Measurements from ENCODE around the gene STXBP3. TPM values are rescaled to one million over a fixed set of nuclear protein-coding genes. Genes with fewer than 3 reads are reported as not detected.
A peak's percentile ranks its signal among the peaks of the same experiment; 100 is the strongest.

STXBP3 gene
- total RNA-seq, 4 donors from 2014 or later: 55.8 to 154 (median 79.9) TPM

DNA sequence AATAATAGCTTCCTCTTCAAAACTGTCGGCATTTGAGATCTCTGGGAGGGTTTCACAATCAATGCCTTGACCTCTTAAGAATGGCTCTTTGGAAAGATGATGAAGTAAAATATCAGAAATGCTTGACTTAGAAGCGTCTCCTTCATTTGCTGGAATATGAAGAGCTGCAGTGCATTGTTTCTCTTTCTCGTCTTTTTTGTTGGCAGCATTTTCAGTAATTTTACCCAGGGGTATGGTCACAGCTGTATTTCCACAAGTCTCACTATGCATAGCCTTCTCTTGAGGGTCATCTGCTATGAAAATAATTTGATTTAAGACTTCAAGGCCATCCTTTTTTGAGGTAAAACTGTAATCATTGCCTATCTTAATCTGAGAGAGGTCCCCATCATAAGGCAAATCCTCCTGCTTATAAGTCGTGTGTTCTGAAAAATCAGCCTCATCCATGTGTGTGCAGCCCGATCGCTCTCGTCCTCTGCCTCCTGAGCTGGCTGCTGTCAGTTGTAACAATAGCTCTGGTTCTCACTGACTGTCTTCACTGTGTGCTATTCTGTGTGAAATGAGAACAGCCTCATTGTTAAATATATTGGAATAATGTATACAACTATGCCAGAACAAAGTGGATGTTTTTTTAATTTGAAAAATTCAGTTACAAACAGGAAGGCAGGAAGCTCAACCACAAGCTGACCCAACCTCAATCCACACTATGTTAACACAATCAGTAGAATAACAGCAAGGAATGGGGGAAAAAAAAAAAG is 105.9 kb downstream of the STXBP3 start:
- Histone ChIP-seq H3K4me3 (no peak overlapping the region), H3K27ac (peak overlapping the region in 3 of 4 donors; percentile 63 to 70 (median 65)), H3K4me1 (peaks cover 0 to 33% (median 12%) of the 10 kb centered on the region in 3 donors), H3K36me3 (no peaks in the 10 kb centered on the region), H3K27me3 (no peaks in the 10 kb centered on the region), H3K9me3 (no peaks in the 10 kb centered on the region)
- ATAC-seq: peak; percentile 69
- TF ChIP-seq POLR2AphosphoS5 (IDR thresholded peaks at IDR 0.05) (no peak), EP300 (IDR thresholded peaks at IDR 0.05) (no peak), CTCF (IDR thresholded peaks at IDR 0.05) (no peak), POLR2A (IDR thresholded peaks at IDR 0.05) (no peak)
- WGBS, 2 donors (ENCODE audit: low coverage in 1 of 2): 22 to 45% methylated on average over 4 to 7 of the region's 7 CpGs

DNA sequence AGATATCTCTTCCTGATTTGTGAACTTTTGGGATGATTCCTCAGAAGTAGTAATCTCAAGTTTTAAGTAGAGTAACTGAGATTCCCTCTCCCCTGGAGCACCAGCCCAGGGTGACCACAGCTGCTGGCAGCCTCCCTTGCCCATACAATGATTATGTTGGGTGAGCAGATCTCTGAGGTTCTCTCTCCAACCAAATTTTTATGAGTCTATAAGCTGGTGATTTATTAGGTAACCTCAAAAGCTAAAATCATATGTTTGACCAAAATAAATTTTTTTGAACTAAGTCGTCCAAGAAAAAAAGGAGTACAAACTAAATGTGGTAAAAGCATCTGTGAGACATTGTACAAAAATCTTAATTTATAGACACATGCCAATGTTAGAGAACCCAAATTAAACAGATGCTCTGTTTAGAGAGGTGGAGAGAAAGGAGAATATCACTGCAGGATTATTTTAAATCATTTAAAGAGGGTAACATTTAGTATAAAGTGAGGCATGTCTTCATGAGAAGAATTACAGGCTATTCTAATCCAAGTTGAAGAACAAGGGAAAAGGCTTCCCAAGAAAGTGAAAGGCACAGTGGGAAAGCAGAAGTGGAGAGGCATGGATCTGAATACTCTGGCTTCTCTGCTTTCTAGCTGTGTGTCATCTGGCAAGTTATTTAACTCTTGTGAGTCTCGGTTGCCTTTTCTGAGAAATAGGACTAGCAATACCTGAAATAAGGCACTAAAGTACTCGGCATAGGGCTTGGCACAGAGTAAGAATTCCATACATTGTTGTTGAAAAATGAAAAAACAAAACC is 107.9 kb downstream of the STXBP3 start:
- H3K9me3 ChIP-seq: no peaks in the 10 kb centered on the region
- no peaks in the 10 kb centered on the region for H3K27me3 ChIP-seq
- WGBS, 2 donors (ENCODE audit: low coverage in 1 of 2): 38 to 50% methylated on average over 3 of the region's 3 CpGs
- ATAC-seq: no peak
- peaks cover 0 to 28% (median 12%) of the 10 kb centered on the region in 3 donors for H3K4me1 ChIP-seq
- H3K4me3 ChIP-seq: no peak overlapping the region
- H3K27ac ChIP-seq: no peak overlapping the region
- H3K36me3 ChIP-seq: no peaks in the 10 kb centered on the region
- TF ChIP-seq POLR2A (IDR thresholded peaks at IDR 0.05): no peak
- TF ChIP-seq POLR2AphosphoS5 (IDR thresholded peaks at IDR 0.05): no peak
- no peak for TF ChIP-seq CTCF (IDR thresholded peaks at IDR 0.05)
- TF ChIP-seq EP300 (IDR thresholded peaks at IDR 0.05): no peak

GRCh38 chr1:108856994-108857393 is 110.5 kb downstream of the STXBP3 start, which contains the start of gene AKNAD1:
Gene AKNAD1 (minus strand): TSS chr1:108857094. CDS start chr1:108852664, 4,430 bp downstream.
- TF ChIP-seq CTCF (IDR thresholded peaks at IDR 0.05) (no peak), EP300 (IDR thresholded peaks at IDR 0.05) (no peak), POLR2AphosphoS5 (IDR thresholded peaks at IDR 0.05) (no peak), POLR2A (IDR thresholded peaks at IDR 0.05) (no peak)
- ATAC-seq: no peak
- no peak within 1 kb of the TSS for H3K27ac ChIP-seq

DNA sequence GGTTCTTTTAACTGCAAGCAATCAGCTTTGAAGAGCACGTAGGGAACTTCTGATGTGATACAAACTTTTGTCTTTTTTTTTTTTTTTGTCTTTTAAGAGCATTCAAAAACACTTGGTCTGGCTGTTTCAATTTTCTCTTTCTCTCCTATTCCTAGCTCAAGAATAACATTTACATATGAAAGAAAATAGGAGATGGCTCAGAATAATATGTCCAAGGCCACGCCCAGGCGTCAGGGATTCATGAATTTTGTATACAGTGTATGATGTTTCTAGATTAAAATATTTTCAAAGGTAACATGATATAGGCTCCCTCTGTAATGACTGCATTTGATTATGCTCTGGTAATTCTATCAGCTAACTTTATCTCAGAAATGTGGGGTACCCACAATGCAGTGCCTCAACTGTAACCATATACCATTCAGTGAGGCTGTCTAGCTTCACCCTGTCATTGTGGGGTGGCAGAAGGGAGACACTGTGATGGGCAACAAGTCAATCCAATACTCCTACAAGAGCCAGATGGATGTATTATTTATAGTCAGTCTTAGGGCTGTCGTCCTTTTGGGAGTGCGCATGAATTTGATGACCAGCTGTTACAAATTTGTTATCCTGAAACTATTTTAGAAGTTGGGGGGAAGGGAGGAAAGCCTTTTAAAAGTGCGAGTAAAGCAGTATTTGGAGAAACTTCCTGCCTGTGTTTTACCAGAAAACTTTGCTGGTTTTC is 111.9 kb downstream of the STXBP3 start:
- H3K27ac ChIP-seq: no peak overlapping the region
- ATAC-seq: no peak

More at GRCh38 chr1:108856994-108857393, 110.5 kb downstream of the STXBP3 start, which contains the start of gene AKNAD1:
- Histone ChIP-seq H3K4me3 (no peak within 1 kb of the TSS), H3K4me1 (peaks cover 0 to 15% (median 6%) of the 10 kb centered on the region in 3 donors), H3K9me3 (no peaks in the 10 kb centered on the region), H3K27me3 (no peaks in the 10 kb centered on the region), H3K36me3 (no peaks in the 10 kb centered on the region)
- 100% methylated on average over 1 of the region's 1 CpG; no CpG with 5 or more reads in 1 of the 2 donors for WGBS, 2 donors (ENCODE audit: low coverage in 1 of 2)

More for the DNA sequence above, 111.9 kb downstream of the STXBP3 start:
- Histone ChIP-seq H3K27me3 (no peaks in the 10 kb centered on the region), H3K4me3 (no peak overlapping the region), H3K4me1 (peaks cover 0 to 5% (median 0%) of the 10 kb centered on the region in 3 donors), H3K9me3 (no peaks in the 10 kb centered on the region), H3K36me3 (no peaks in the 10 kb centered on the region)
- WGBS, 2 donors (ENCODE audit: low coverage in 1 of 2): 48 to 67% methylated on average over 5 to 6 of the region's 6 CpGs
- TF ChIP-seq POLR2AphosphoS5 (IDR thresholded peaks at IDR 0.05) (no peak), EP300 (IDR thresholded peaks at IDR 0.05) (no peak), POLR2A (IDR thresholded peaks at IDR 0.05) (no peak), CTCF (IDR thresholded peaks at IDR 0.05) (no peak)

Other genes starting within 250 kb of the STXBP3 start
- 10 to 100 TPM; 11.6 to 23.8 (median 14.9) TPM for gene EEIG2, start 186.6 kb upstream of the STXBP3 start, total RNA-seq
- gene HENMT1, start 85.6 kb upstream of the STXBP3 start, total RNA-seq: 1 to 10 TPM; 2.5 to 3.6 (median 2.9) TPM
- 10 to 100 TPM; 15.2 to 37.0 (median 24.5) TPM for gene PRPF38B, start 54.4 kb upstream of the STXBP3 start, total RNA-seq
- not detected for gene FNDC7, start 33.8 kb upstream of the STXBP3 start, total RNA-seq
- gene AKNAD1, start 110.4 kb downstream of the STXBP3 start, total RNA-seq: 1 to 10 TPM in 2 of 4 donors, under 1 TPM in 2; 0.27 to 2.5 (median 1.1) TPM
- gene GPSM2, start 130.3 kb downstream of the STXBP3 start, total RNA-seq: 100 to 1,000 TPM in 1 of 4 donors, 10 to 100 TPM in 3; 39.4 to 106 (median 99.2) TPM
- 10 to 100 TPM; 27.4 to 41.2 (median 29.9) TPM for gene CLCC1, start 216.8 kb downstream of the STXBP3 start, total RNA-seq

Data from gastroesophageal sphincter (tissue), 4 donors.